Activated naive CD4-positive, alpha-beta T cell treated with anti-CD3 and anti-CD28 coated beads, Interleukin-2, amount 10 ng/mL, durations not matched to agents 7 days and 5 days (primary cell): ENCODE data around the gene ZNF135.

ENCODE experiments used
- CTCF ChIA-PET: fragments of 350-600 bp; sonication (Branson Sonifier 250); formaldehyde crosslinking; loops from one replicate; lab custom pipeline; 2021; ENCODE audit warnings: antibody characterized with exemption; lab: Charles Lee
- DNase-seq: peaks from one replicate; pipeline ENCODE4 v3.0.0-alpha.2; 2020
- H3K27ac Mint-ChIP-seq: one replicate; pipeline ENCODE4 v1.8.0; 2021; ENCODE audit warnings: mild to moderate bottlenecking, moderate library complexity, mixed read lengths
- H3K27me3 Mint-ChIP-seq: one replicate; pipeline ENCODE4 v1.8.0; 2021; ENCODE audit warnings: mild to moderate bottlenecking, mixed read lengths
- H3K36me3 Mint-ChIP-seq: one replicate; pipeline ENCODE4 v1.8.0; 2021; ENCODE audit warnings: mixed read lengths
- H3K4me1 Mint-ChIP-seq: one replicate; pipeline ENCODE4 v1.8.0; 2021; ENCODE audit warnings: mixed read lengths
- H3K4me3 Mint-ChIP-seq: one replicate; pipeline ENCODE4 v1.8.0; 2021; ENCODE audit warnings: mild to moderate bottlenecking, moderate library complexity, mixed read lengths
- H3K9me3 Mint-ChIP-seq: one replicate; pipeline ENCODE4 v1.8.0; 2021; ENCODE audit warnings: mixed read lengths

The ZNF135 gene

GRCh38 chr19:58038688-58039204 lies 20.3 kb upstream of the ZNF135 start:
- H3K4me1 Mint-ChIP-seq: no peaks in the 10 kb centered on the region
- H3K9me3 Mint-ChIP-seq: peaks cover 60% of the 10 kb centered on the region
- peaks cover 6% of the 10 kb centered on the region for H3K36me3 Mint-ChIP-seq
- DNase-seq: no peak
- no peak overlapping the region for H3K4me3 Mint-ChIP-seq
- peaks cover 11% of the 10 kb centered on the region for H3K27me3 Mint-ChIP-seq
- CTCF ChIA-PET: no interaction called here
- no peak overlapping the region for H3K27ac Mint-ChIP-seq

- Mint-ChIP-seq H3K4me3 (no peak overlapping the region), H3K9me3 (peaks cover 57% of the 10 kb centered on the region), H3K36me3 (no peaks in the 10 kb centered on the region), H3K4me1 (no peaks in the 10 kb centered on the region), H3K27me3 (no peaks in the 10 kb centered on the region), H3K27ac (no peak overlapping the region)
- CTCF ChIA-PET: interaction anchor here (0.6 kb wide), 1 partner anchor 192 kb away, joined by 3 read pairs; the partner anchor contains the start of gene ZNF587
- DNase-seq: no peak
Observed at GRCh38 chr19:58040751-58041525, 18.1 kb upstream of the ZNF135 start.

- CTCF ChIA-PET: no interaction called here
- Mint-ChIP-seq H3K4me3 (no peak overlapping the region), H3K27ac (no peak overlapping the region), H3K9me3 (peaks cover 59% of the 10 kb centered on the region), H3K27me3 (no peaks in the 10 kb centered on the region), H3K36me3 (no peaks in the 10 kb centered on the region), H3K4me1 (no peaks in the 10 kb centered on the region)
- DNase-seq: no peak
Observed at GRCh38 chr19:58042495-58043340, 16.4 kb upstream of the ZNF135 start.

GRCh38 chr19:58044391-58044790 lies 14.7 kb upstream of the ZNF135 start:
- CTCF ChIA-PET: no interaction called here

GRCh38 chr19:58044886-58045285 lies 14.2 kb upstream of the ZNF135 start:
- CTCF ChIA-PET: no interaction called here
- Mint-ChIP-seq H3K27me3 (no peaks in the 10 kb centered on the region), H3K36me3 (no peaks in the 10 kb centered on the region), H3K9me3 (peaks cover 65% of the 10 kb centered on the region), H3K27ac (no peak overlapping the region), H3K4me3 (no peak overlapping the region), H3K4me1 (no peaks in the 10 kb centered on the region)
- DNase-seq: no peak

More at GRCh38 chr19:58044391-58044790, 14.7 kb upstream of the ZNF135 start:
- Mint-ChIP-seq H3K27ac (no peak overlapping the region), H3K4me3 (no peak overlapping the region), H3K36me3 (no peaks in the 10 kb centered on the region), H3K9me3 (peaks cover 61% of the 10 kb centered on the region), H3K4me1 (no peaks in the 10 kb centered on the region), H3K27me3 (no peaks in the 10 kb centered on the region)
- no peak for DNase-seq

GRCh38 chr19:58045411-58046050 lies 13.6 kb upstream of the ZNF135 start:
- H3K4me3 Mint-ChIP-seq: no peak overlapping the region
- H3K36me3 Mint-ChIP-seq: no peaks in the 10 kb centered on the region
- H3K4me1 Mint-ChIP-seq: no peaks in the 10 kb centered on the region
- H3K27ac Mint-ChIP-seq: no peak overlapping the region
- no peak for DNase-seq
- no peaks in the 10 kb centered on the region for H3K27me3 Mint-ChIP-seq
- peaks cover 62% of the 10 kb centered on the region for H3K9me3 Mint-ChIP-seq
- CTCF ChIA-PET: no interaction called here

GRCh38 chr19:58046856-58047255 lies 12.2 kb upstream of the ZNF135 start:
- Mint-ChIP-seq H3K9me3 (peaks cover 62% of the 10 kb centered on the region), H3K4me1 (no peaks in the 10 kb centered on the region), H3K36me3 (peaks cover 1% of the 10 kb centered on the region), H3K4me3 (no peak overlapping the region), H3K27ac (no peak overlapping the region), H3K27me3 (no peaks in the 10 kb centered on the region)
- DNase-seq: no peak
- CTCF ChIA-PET: no interaction called here

- H3K27me3 Mint-ChIP-seq: no peaks in the 10 kb centered on the region
- DNase-seq: no peak
- H3K4me3 Mint-ChIP-seq: no peak overlapping the region
- peaks cover 1% of the 10 kb centered on the region for H3K36me3 Mint-ChIP-seq
- peaks cover 62% of the 10 kb centered on the region for H3K9me3 Mint-ChIP-seq
- CTCF ChIA-PET: no interaction called here
- no peak overlapping the region for H3K27ac Mint-ChIP-seq
- H3K4me1 Mint-ChIP-seq: no peaks in the 10 kb centered on the region
Observed at GRCh38 chr19:58047672-58048071, 11.4 kb upstream of the ZNF135 start.

- Mint-ChIP-seq H3K27ac (no peak overlapping the region), H3K27me3 (no peaks in the 10 kb centered on the region), H3K4me1 (no peaks in the 10 kb centered on the region), H3K9me3 (peaks cover 55% of the 10 kb centered on the region), H3K36me3 (peaks cover 7% of the 10 kb centered on the region), H3K4me3 (no peak overlapping the region)
- CTCF ChIA-PET: no interaction called here
- DNase-seq: no peak
Observed at GRCh38 chr19:58052256-58052655, 6.8 kb upstream of the ZNF135 start.

GRCh38 chr19:58053480-58054156 lies 5.5 kb upstream of the ZNF135 start:
- no peak overlapping the region for H3K27ac Mint-ChIP-seq
- H3K27me3 Mint-ChIP-seq: no peaks in the 10 kb centered on the region
- H3K36me3 Mint-ChIP-seq: peaks cover 12% of the 10 kb centered on the region
- H3K4me3 Mint-ChIP-seq: no peak overlapping the region
- CTCF ChIA-PET: no interaction called here
- peaks cover 54% of the 10 kb centered on the region for H3K9me3 Mint-ChIP-seq
- no peaks in the 10 kb centered on the region for H3K4me1 Mint-ChIP-seq
- DNase-seq: no peak

- DNase-seq: no peak
- Mint-ChIP-seq H3K9me3 (peaks cover 51% of the 10 kb centered on the region), H3K36me3 (peaks cover 19% of the 10 kb centered on the region), H3K27ac (peak overlapping the region; percentile 52), H3K4me1 (peaks cover 5% of the 10 kb centered on the region), H3K27me3 (no peaks in the 10 kb centered on the region), H3K4me3 (no peak overlapping the region)
- CTCF ChIA-PET: no interaction called here
Observed at GRCh38 chr19:58054901-58055874, 3.9 kb upstream of the ZNF135 start.

- peaks cover 18% of the 10 kb centered on the region for H3K36me3 Mint-ChIP-seq
- peaks cover 48% of the 10 kb centered on the region for H3K9me3 Mint-ChIP-seq
- no peak for DNase-seq
- no peaks in the 10 kb centered on the region for H3K27me3 Mint-ChIP-seq
- CTCF ChIA-PET: no interaction called here
- H3K4me1 Mint-ChIP-seq: peaks cover 5% of the 10 kb centered on the region
- H3K4me3 Mint-ChIP-seq: no peak overlapping the region
- H3K27ac Mint-ChIP-seq: no peak overlapping the region
Observed at GRCh38 chr19:58056261-58056660, 2.8 kb upstream of the ZNF135 start.

GRCh38 chr19:58056861-58057260 lies 2.2 kb upstream of the ZNF135 start:
- peaks cover 19% of the 10 kb centered on the region for H3K36me3 Mint-ChIP-seq
- H3K27me3 Mint-ChIP-seq: no peaks in the 10 kb centered on the region
- H3K9me3 Mint-ChIP-seq: peaks cover 44% of the 10 kb centered on the region
- H3K4me3 Mint-ChIP-seq: no peak overlapping the region
- H3K27ac Mint-ChIP-seq: no peak overlapping the region
- CTCF ChIA-PET: no interaction called here
- DNase-seq: no peak
- peaks cover 5% of the 10 kb centered on the region for H3K4me1 Mint-ChIP-seq
